A549 (cell line): Measurements from ENCODE around the gene ZNF737. TPM values are rescaled to one million over a fixed set of nuclear protein-coding genes. Genes with fewer than 3 reads are reported as not detected.
"Not testable (repeated sequence)": the region's sequence is repeated elsewhere in the genome, so short reads cannot be mapped to it uniquely, and the experiment has no call there.

ENCODE experiments used
- ATAC-seq, 2 experiments: fragments of 200-7000 bp in 1 of 2; fragments of >200 bp in 1 of 2; cut with Nextera tagmentation in 1 of 2; cut with Tn5 transposase in 1 of 2; 3 replicates each; pipeline versions ENCODE4 v1.8.0 to v1.9.1; 2018 to 2020; ENCODE audit warnings: mild to moderate bottlenecking in 1 of 2, moderate library complexity in 1 of 2
- CTCF ChIA-PET: fragments of 300-600 bp; sonication (Branson Sonifier 250); formaldehyde crosslinking; extraction: SDS; loops from one replicate; lab custom pipeline; 2021; ENCODE audit warnings: antibody characterized with exemption, inconsistent platforms; lab: Yijun Ruan, JAX
- POLR2A ChIA-PET: fragments of 350-600 bp; formaldehyde crosslinking; extraction: SDS; loops from one replicate; lab custom pipeline; 2021; ENCODE audit warnings: antibody characterized with exemption, inconsistent platforms; lab: Yijun Ruan, JAX
- DNase-seq, 2 experiments: peaks; one replicate each; pipeline versions ENCODE4 v3.0.0 to v3.0.0-alpha.2; 2011 to 2016; ENCODE audit warnings: low read depth in 1 of 2, low spot score in 1 of 2
- FAIRE-seq: peaks from 2 replicates; lab custom pipeline; 2011; peaks lifted over from hg19 to GRCh38; lab: Jason Lieb, UNC
- H3K27ac ChIP-seq, 2 experiments: fragments of >200 bp; sonication (Bioruptor Twin); formaldehyde crosslinking; 3 replicates each; pipeline ENCODE4 v1.5.1; 2016 to 2017
- H3K4me1 ChIP-seq: fragments of >200 bp; sonication (Bioruptor Twin); formaldehyde crosslinking; 3 replicates; pipeline ENCODE4 v1.6.1; 2016
- H3K4me2 ChIP-seq: fragments of >200 bp; sonication (Bioruptor Twin); formaldehyde crosslinking; 3 replicates; pipeline ENCODE4 v1.6.1; 2016
- H3K4me3 ChIP-seq: fragments of >200 bp; sonication (Bioruptor Twin); formaldehyde crosslinking; 3 replicates; pipeline ENCODE4 v1.5.1; 2016
- H3K9me3 ChIP-seq: fragments of >200 bp; sonication (Bioruptor Twin); formaldehyde crosslinking; 3 replicates; pipeline ENCODE4 v1.6.1; 2016
- E2F6 ChIP-seq: IDR thresholded peaks from 2 replicates; pipeline ENCODE4 v1.6.1; 2012; ENCODE audit warnings: low read depth, borderline replicate concordance
- EHMT2 ChIP-seq: fragments of 200-600 bp; sonication (generic); IDR thresholded peaks from 2 replicates; pipeline ENCODE4 v1.6.1; 2016; ENCODE audit warnings: antibody characterized with exemption, low read depth, mild to moderate bottlenecking, moderate library complexity
- EP300 ChIP-seq, 2 experiments: fragments of >200 bp; sonication (Bioruptor Twin); formaldehyde crosslinking; IDR thresholded peaks; 2 replicates in 1 of 2; 3 replicates in 1 of 2; pipeline ENCODE4 v1.6.1; 2016 to 2017
- ESRRA ChIP-seq: fragments of 150-350 bp; IDR thresholded peaks from 2 replicates; pipeline ENCODE4 v1.6.1; 2014; ENCODE audit warnings: mild to moderate bottlenecking, low read length, borderline replicate concordance
- FOSB ChIP-seq: fragments of 250-450 bp; sonication (Bioruptor Pico); IDR thresholded peaks from 2 replicates; pipeline ENCODE4 v1.5.0; 2020; ENCODE audit warnings: mild to moderate bottlenecking, moderate library complexity
- FOXS1 ChIP-seq: fragments of 250-450 bp; sonication (Bioruptor Pico); IDR thresholded peaks from 2 replicates; pipeline ENCODE4 v1.5.0; 2020; ENCODE audit warnings: mild to moderate bottlenecking, moderate library complexity
- GATA3 ChIP-seq: IDR thresholded peaks from 2 replicates; pipeline ENCODE4 v1.6.1; 2012; ENCODE audit warnings: borderline replicate concordance
- HDAC2 ChIP-seq: fragments of 200-600 bp; sonication (generic); IDR thresholded peaks from 2 replicates; pipeline ENCODE4 v1.6.1; 2016
- HES2 ChIP-seq: fragments of >200 bp; sonication (Bioruptor Twin); formaldehyde crosslinking; IDR thresholded peaks from 2 replicates; pipeline ENCODE4 v1.6.1; 2016
- HEYL ChIP-seq: fragments of 250-450 bp; sonication (Bioruptor Pico); IDR thresholded peaks from 2 replicates; pipeline ENCODE4 v1.8.0; 2021; ENCODE audit warnings: mild to moderate bottlenecking, moderate library complexity
- KDM1A ChIP-seq: fragments of 200-600 bp; sonication (generic); IDR thresholded peaks from 2 replicates; pipeline ENCODE4 v1.6.1; 2016; ENCODE audit warnings: low read depth, mild to moderate bottlenecking
- KDM5A ChIP-seq: fragments of 200-600 bp; sonication (generic); IDR thresholded peaks from 2 replicates; pipeline ENCODE4 v1.6.1; 2016; ENCODE audit warnings: antibody characterized with exemption, mild to moderate bottlenecking
- MYC ChIP-seq: IDR thresholded peaks from 2 replicates; pipeline ENCODE4 v1.6.1; 2012; ENCODE audit warnings: mild to moderate bottlenecking, inconsistent platforms, low read length, improper control_type of control experiment, borderline replicate concordance
- NFE2L2 ChIP-seq: fragments of 150-350 bp; conservative IDR thresholded peaks from 2 replicates; pipeline ENCODE4 v1.6.1; 2014; ENCODE audit warnings: low read length
- POLR2AphosphoS2 ChIP-seq: conservative IDR thresholded peaks from 2 replicates; pipeline ENCODE4 v1.6.1; 2012; ENCODE audit warnings: low read length, improper control_type of control experiment, inconsistent platforms
- RNF2 ChIP-seq: fragments of 200-600 bp; sonication (generic); IDR thresholded peaks from 2 replicates; pipeline ENCODE4 v1.6.1; 2016; ENCODE audit warnings: low read depth, mild to moderate bottlenecking, antibody characterized with exemption, moderate library complexity, borderline replicate concordance
- USF2 ChIP-seq: fragments of 450-650 bp; IDR thresholded peaks from 2 replicates; pipeline ENCODE4 v1.6.1; 2014; ENCODE audit warnings: antibody characterized with exemption
- ZFP36 ChIP-seq: fragments of 450-650 bp; IDR thresholded peaks from 2 replicates; pipeline ENCODE4 v1.6.1; 2014; ENCODE audit warnings: borderline replicate concordance; ENCODE audit not compliant: partially characterized antibody
- ZSCAN20 ChIP-seq: fragments of 250-450 bp; sonication (Bioruptor Pico); IDR thresholded peaks from 2 replicates; pipeline ENCODE4 v1.8.0; 2022; ENCODE audit warnings: mild to moderate bottlenecking, moderate library complexity
- WGBS: methylation state at CpG from one replicate; pipeline ENCODE4 v1.1.6; 2017; ENCODE audit errors: missing lambda C conversion rate; 5-methylcytosine and 5-hydroxymethylcytosine counted together
- polyA minus RNA-seq: library from RNA; depleted of rRNA, polyadenylated mRNA; stranded (reverse); fragments of >200 nt; gene quantifications from 2 replicates; pipeline ENCODE4 v1.2.3, GENCODE V29; 2011; rRNA and poly(A)+ RNA removed
- polyA plus RNA-seq, 4 experiments: library from polyadenylated mRNA; depleted of rRNA in 3 of 4; stranded (reverse); fragments of >200 nt; fragmentation: RNase III in 1 of 4; extraction: RNeasy Plus Mini Kit Qiagen cat#74134 plus additional on column Dnase treatment in 1 of 4; gene quantifications; 2 replicates in 3 of 4; 3 replicates in 1 of 4; pipeline ENCODE4 v1.2.3, GENCODE V29; 2011 to 2017
- TF ChIP-seq, protein P1 (sequence below): fragments of 250-450 bp; sonication (Bioruptor Pico); IDR thresholded peaks from 2 replicates; pipeline ENCODE4 v1.5.0; 2021; ENCODE audit warnings: mild to moderate bottlenecking, moderate library complexity, borderline replicate concordance

The ZNF737 gene
- polyA plus RNA-seq (2011; rRNA removed): 0.05 and 0.08 TPM in 2 replicates
- polyA plus RNA-seq (2012; cell fraction: cytosol; rRNA removed): 0.06 TPM in 1 of 2 replicates, not detected in the other
- polyA plus RNA-seq (2012; cell fraction: nucleus; rRNA removed): not detected in 2 replicates
- polyA plus RNA-seq (2017; fragmentation: RNase III; extraction: RNeasy Plus Mini Kit Qiagen cat#74134 plus additional on column Dnase treatment): 0.03 to 0.15 TPM (median 0.05 TPM) in 3 replicates
- polyA minus RNA-seq: 0.10 TPM in 1 of 2 replicates, not detected in the other

GRCh38 chr19:20565321-20566018 lies at the start of gene ZNF737:
TSS of gene ZNF737 (minus strand) at chr19:20565781. CDS start at chr19:20565640, 141 bp downstream.
- Histone ChIP-seq H3K4me2 (no peak within 1 kb of the TSS), H3K4me1 (no peaks in the 10 kb centered on the region), H3K4me3 (no peak within 1 kb of the TSS), H3K27ac (no peak within 1 kb of the TSS), H3K9me3 (no peaks in the 10 kb centered on the region; the same call in 2 of the 3 replicates)
- DNase-seq (peak; percentile 0 to 24), ATAC-seq (no peak), FAIRE-seq (no peak)
- ChIA-PET CTCF (interaction anchor here (0.6 kb wide), 1 partner anchor 875 kb away, joined by 3 read pairs; no protein-coding TSS in a partner anchor), POLR2A (no interaction called here)
- TF ChIP-seq EHMT2 (no peak), E2F6 (no peak), HES2 (no peak), NFE2L2 (no peak), ESRRA (no peak), RNF2 (no peak)
- WGBS: 0% methylated on average over 5 of the region's 28 CpGs

GRCh38 chr19:20614971-20615370 lies 49.4 kb upstream of the ZNF737 start:
- H3K4me1 ChIP-seq, POLR2A ChIA-PET, ATAC-seq, H3K9me3 ChIP-seq, H3K4me3 ChIP-seq, CTCF ChIA-PET, H3K27ac ChIP-seq, H3K4me2 ChIP-seq, FAIRE-seq, DNase-seq: not testable (repeated sequence)
- WGBS: 4% methylated on average over 3 of the region's 4 CpGs

- FAIRE-seq: no peak
- Histone ChIP-seq H3K4me2 (no peak overlapping the region), H3K4me3 (no peak overlapping the region), H3K9me3 (no peaks in the 10 kb centered on the region), H3K4me1 (no peaks in the 10 kb centered on the region), H3K27ac (no peak overlapping the region)
- no peak for ATAC-seq
- WGBS: under 1% methylated on average over 5 of the region's 5 CpGs
- POLR2A ChIA-PET: no interaction called here
- no peak for DNase-seq
- no peak for TF ChIP-seq KDM5A
- TF ChIP-seq EP300 (IDR thresholded peaks at IDR 0.05): no peak
- no peak for TF ChIP-seq ZSCAN20
- no peak for TF ChIP-seq FOSB (CRISPR knock-in tag)
- TF ChIP-seq MYC: no peak
- no peak for TF ChIP-seq NFE2L2
- no peak for TF ChIP-seq POLR2AphosphoS2
- no peak for TF ChIP-seq FOXS1 (CRISPR knock-in tag)
- no peak for TF ChIP-seq ZFP36
- CTCF ChIA-PET: no interaction called here
These were observed 47.2 kb upstream of the ZNF737 start for GRCh38 chr19:20612711-20613316.

DNA sequence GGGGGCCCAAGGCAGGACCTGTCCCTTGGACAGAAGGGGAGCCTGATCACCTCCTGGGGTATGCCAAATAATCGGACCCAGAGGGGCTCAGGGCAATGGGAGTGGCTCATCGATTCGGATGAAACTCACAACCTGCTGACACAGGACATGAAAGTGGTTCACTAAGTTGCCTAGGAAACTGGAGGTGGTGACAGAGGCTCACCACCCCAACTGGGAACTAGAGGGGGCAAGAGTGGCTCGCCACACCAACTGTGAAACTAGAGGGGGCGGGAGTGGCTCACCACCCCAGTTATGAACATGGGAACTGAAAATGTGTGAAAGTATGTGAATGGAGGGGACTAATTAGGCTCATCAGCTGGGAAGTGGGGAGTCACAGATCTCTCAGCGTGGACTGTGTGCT lies 46.3 kb upstream of the ZNF737 start:
- ChIA-PET CTCF (interaction anchor here (0.6 kb wide), 1 partner anchor 457 kb away, joined by 3 read pairs; no protein-coding TSS in a partner anchor), POLR2A (no interaction called here)
- no peaks in the 10 kb centered on the region for H3K9me3 ChIP-seq
- H3K27ac ChIP-seq: no peak overlapping the region
- H3K4me2 ChIP-seq: no peak overlapping the region
- WGBS: 3% methylated on average over 3 of the region's 6 CpGs
- no peak overlapping the region for H3K4me3 ChIP-seq
- TF ChIP-seq, protein P1, sequence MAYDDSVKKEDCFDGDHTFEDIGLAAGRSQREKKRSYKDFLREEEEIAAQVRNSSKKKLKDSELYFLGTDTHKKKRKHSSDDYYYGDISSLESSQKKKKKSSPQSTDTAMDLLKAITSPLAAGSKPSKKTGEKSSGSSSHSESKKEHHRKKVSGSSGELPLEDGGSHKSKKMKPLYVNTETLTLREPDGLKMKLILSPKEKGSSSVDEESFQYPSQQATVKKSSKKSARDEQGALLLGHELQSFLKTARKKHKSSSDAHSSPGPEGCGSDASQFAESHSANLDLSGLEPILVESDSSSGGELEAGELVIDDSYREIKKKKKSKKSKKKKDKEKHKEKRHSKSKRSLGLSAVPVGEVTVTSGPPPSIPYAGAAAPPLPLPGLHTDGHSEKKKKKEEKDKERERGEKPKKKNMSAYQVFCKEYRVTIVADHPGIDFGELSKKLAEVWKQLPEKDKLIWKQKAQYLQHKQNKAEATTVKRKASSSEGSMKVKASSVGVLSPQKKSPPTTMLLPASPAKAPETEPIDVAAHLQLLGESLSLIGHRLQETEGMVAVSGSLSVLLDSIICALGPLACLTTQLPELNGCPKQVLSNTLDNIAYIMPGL: no peak
- TF ChIP-seq HEYL (no peak), HDAC2 (no peak), GATA3 (no peak), ZSCAN20 (no peak), KDM1A (no peak), USF2 (no peak), E2F6 (no peak), ESRRA (no peak)
- no peak for FAIRE-seq
- ATAC-seq: no peak
- DNase-seq: no peak
- H3K4me1 ChIP-seq: no peaks in the 10 kb centered on the region
